NCI-H226 (cell line): ENCODE measurements around the gene C2orf68.
"Not testable (repeated sequence)": the region's sequence is repeated elsewhere in the genome, so short reads cannot be mapped to it uniquely, and the experiment has no call there.

Source experiments
- DNase-seq: peaks from one replicate; pipeline ENCODE4 v3.0.0-alpha.2; 2015

The C2orf68 gene

DNA sequence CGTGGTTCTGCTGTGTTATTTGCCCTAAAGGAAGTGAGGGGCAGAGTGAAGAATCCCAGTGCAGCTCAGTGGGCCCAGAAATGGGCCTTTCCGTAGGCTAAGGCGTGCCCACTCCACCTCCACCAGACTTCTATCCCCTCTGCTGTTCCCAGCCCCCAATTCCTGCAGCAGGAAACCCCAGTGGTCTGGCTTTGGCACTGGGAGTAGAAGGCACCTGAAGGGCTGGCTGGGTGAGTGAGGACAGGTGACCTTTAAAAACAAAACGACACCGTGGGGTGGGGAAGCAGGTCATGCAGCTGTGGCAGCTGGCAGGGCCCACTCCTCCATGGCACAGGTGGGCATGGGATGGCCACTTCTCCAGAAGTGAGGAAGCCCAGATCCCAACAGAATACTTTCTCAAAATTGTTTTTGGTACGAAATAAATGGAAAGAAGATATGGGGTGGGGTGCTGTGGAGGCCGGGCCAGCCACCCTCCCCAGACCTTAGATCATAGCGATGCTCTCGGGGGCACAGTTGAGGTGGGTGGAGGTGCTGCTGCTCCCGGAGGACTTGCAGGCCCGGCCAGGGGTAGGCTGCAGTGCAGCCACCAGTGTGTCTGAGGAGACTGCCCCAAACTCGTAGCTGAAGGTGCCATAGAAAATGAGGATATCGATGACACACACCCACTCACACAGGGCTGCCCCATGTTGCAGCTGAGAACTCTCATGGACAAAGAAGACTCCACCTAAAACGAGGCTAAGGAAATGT lies 13.1 kb downstream of the C2orf68 start:
- no peak for DNase-seq

DNA sequence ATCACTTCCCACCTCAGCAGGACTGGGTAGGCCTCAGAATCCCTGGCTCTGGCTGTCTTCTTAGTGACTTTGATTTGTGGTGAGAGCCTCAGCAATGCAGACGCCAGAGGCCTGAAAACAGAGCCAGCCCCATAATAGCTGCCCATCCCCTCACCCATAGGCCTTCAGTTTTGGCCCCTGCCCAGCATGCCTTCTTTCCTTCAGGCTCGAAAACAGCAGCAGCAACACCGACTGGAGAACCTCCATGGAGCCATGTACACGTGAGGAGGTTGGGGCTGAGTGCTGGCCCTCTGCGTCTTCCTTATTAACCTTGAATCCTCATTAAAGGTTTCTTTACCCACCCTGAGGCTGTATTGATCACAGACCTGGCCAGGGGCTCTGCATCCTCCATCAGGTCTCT lies 14.6 kb downstream of the C2orf68 start:
- DNase-seq = no peak

DNA sequence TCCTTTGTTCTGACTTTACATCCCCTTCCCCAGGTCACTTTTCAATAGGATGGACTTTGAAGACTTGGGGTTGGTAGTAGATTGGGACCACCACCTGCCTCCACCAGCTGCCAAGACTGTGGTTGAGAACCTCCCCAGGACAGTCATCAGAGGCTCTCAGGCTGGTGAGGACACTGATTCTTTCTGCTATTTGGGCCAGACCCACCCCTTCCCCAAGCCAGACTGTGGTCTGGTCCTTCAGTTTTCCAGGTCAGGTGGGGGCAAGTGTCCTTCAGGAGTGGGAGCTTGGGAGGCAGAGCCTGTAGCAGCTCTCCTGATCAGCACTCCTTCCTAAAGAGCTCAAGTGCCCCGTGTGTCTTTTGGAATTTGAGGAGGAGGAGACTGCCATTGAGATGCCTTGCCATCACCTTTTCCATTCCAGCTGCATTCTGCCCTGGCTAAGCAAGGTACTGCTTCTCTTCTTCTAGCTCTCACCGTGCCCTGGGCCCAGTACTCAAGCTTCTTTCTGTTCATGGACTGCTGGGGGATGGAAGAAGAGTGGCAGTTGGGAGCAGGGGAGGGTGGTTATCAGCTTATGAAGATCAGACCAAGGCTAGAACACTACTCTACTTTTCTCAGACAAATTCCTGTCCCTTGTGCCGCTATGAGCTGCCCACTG lies 15.3 kb downstream of the C2orf68 start:
- no peak for DNase-seq

DNA sequence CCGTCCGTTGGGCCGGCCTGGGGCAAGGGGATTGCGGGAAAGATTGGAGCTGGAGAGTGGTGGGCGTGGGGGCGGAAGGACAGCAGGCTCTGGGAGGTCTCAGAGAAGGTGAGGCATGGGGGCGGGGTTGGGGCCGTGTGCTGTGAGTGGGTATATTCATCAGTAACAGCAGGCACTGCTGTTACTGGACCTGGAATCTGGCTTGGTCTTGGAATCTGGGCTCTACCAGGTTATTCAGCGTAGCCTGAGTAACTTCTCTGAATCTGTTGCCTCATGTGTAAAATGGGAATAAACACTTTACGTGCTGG lies 15.9 kb downstream of the C2orf68 start:
- DNase-seq = no peak

DNA sequence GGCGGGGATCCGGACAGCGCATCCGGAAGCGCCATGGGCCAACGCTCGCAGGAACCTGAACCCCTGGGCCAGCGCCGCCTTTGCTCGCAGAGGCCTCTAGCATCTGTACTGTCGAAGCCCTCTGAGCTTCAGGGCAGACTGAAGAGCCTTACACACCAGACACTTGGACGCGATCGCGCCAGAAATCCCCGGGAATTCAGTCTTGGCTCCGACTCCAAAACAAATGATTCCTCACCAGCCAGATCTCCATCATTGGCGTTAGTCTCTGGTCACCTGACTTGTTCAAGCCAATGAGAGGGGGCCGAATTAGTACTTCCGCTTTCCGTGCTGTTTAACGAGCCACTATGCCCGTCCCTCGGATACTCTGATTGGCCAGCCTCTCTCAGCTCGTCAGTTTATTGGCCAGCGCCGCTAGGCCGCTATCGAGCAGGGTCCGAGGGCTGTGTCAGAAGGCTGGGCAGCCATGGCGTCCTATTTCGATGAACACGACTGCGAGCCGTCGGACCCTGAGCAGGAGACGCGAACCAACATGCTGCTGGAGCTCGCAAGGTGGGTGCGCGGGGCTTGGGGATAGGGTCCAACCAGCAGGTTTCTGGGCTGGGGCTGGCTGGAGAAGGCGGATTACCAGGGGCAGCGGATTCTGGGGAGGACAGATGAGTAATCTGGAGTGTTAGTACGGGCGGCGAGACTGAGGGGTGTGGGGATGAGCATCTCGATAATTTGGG lies 16.4 kb downstream of the C2orf68 start, which contains the start of gene RNF181:
Gene RNF181 (plus strand): TSS at position 445 of the 725 bp plus-strand sequence. CDS start 19 bp downstream, at position 464.
- DNase-seq = peak; percentile 99

DNA sequence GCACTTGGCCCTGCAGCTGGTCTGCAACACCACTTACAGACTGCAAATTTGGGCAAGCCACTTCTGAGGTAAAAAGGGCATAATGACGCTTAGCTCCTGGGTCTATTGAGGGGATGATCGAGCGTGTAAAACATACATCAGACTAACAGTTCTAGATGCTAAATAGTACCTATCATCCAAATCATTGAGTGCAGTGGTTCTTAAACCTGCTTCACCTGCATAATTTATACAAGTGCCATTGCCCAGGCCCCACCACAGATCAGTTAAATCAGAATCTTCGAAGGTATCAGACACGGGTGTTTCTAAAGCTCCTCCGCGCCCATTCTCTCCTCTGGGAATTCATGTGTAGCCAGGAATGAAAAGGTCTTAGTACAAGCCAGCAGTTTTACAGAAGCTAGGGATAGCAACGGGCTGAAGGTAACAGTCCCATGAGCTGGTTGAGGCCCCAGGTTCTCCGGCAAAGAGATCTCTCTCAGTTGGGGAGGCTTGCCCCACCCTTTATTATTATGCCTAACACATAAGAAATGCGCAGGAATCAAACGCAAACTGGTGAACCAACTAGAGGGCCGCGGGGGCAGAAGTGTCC lies 17.1 kb downstream of the C2orf68 start:
- DNase-seq = no peak

DNA sequence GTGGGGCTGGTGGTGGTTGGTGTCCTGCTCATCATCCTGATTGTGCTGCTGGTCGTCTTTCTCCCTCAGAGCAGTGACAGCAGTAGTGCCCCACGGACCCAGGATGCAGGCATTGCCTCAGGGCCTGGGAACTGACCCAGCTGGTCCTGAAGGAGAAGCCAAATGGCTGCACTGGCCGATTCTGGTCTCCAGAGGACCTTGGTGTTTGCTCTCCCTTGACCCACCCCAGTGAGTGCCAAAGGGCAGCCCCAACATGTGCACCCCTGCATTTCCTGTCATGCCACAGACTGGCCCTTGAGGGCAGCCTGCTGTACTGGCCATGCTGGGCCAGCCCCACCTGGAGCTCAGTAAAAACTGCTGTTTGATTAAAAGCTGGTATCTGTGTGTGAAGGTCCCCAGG lies 18.8 kb downstream of the C2orf68 start:
- DNase-seq = no peak

DNA sequence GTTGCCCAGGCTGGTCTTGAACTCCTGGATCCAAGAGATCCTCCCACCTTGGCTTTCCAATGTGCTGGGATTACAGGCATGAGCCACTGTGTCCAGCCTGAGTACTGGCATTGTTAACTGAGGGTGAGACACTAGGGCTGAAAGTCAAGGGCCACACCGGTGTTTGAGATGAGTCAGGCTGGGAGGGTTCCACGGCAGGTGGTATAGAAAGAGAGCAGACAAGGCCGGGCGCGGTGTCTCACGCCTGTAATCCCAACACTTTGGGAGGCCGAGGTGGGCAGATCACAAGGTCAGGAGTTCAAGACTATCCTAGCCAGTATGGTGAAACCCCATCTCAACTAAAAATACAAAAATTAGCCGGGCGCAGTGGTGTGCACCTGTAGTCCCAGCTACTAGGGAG lies 19.6 kb downstream of the C2orf68 start:
- not testable (repeated sequence) for DNase-seq

DNA sequence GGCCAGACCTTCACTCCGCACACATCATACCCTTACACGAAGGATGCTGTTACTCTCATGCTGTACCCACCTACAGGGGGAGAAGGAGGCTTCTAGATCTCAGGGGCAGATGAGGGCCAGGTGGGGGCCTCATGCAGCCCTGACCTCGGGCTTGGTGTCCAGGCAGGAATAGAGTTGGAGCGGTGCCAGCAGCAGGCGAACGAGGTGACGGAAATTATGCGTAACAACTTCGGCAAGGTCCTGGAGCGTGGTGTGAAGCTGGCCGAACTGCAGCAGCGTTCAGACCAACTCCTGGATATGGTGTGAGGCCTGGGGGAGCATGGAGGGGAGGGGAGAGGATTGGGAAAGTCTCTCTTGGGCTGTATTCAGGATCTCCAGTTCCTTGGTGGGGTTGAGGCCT lies 20.3 kb downstream of the C2orf68 start:
- DNase-seq = no peak

DNA sequence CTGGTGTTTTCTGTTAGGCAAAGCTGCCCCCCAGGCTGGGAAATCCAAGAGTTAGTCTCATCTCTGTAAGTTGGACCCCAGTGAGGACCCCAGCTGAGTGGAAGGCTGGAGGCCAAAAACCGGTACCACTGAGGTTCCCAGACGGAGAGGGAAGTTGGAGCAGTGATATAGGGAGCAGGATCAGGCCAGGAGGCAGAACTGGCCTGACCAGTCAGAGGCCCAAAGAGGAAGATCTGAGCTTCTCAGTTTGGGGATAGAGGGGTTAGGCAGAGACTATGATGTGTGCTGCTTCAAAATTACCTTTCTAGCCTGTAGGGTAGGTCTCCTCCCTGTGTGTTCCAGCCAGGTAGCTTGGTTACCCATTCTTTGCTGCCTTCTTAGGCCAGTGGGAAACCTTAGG lies 20.9 kb downstream of the C2orf68 start:
- no peak for DNase-seq

DNA sequence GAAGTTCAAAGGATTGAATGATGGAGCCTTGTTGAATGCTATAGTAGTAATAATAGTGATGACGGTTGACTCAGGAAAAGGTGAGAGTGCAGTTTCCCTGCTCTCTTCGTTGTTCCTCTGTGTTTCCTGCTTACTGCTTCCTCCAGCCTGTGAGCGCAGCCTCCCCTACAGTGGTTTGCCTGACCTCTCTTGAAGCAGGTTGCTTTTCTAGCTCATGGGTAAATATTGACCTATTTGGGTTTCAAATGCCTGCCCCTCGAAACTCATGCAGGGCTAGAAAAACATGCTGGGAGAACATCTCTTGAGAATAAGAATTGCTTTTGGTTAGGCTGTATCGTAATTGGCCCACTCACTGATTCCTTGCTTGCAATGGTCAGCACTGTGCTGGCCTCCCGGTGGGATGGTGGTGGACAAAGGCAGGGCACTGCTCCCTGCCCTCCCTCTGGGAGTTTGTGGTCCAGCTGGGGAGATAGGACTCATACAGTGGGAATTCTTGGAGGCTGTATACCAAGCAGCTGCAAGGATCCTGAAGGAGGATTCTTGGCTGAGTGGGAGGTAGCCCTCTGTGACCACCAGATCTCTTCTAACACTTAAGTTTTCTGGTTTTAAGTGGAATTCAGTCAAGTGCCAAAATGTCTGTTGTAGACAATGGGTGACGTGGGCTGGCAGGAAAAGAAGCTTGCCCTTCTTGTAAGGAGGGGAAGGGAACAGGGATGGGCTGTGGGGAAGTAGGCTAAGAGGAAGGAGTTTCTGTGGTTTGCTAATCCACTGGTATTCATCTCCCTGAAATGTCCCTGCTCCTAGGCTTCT lies 21.7 kb downstream of the C2orf68 start:
- DNase-seq = peak; percentile 94

DNA sequence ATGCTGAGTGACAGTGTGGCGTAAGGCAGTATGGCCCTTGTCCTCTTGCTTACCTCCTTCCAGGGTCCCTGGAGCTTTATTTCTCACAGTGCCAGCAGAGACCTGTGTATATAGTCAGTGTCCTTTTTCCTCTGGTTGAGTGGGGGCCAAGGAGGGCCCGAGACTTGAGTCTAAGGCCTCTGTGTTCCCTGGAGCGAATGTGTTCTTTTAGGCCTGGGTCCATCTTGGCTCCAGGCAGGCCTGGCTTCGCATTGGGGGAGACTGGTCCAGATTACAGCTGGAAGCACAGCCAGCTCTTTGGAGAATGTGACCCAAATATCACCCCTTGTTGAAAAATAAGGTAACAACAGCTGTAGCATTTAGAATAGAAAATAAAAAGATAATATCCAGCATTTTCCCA lies 22.7 kb downstream of the C2orf68 start:
- DNase-seq = no peak

DNA sequence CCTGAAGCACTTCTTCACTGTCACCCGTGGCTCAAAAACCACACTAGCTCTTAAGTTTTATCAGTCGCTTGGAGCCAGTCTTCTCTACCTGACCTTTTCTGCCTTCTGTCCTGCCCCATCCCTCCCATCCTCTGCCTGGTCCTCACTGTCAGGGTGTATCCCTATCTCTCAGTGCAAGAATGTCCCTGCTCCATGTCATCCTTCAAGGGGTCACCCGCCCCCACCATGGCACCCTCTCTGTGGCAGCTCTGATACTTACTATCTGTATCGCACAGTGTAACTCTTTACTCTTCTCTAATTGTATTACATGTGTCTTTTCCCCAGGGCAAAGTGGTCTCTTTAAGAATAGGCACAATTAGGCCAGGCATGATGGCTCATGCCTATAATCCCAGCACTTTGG lies 23.2 kb downstream of the C2orf68 start:
- DNase-seq = no peak

DNA sequence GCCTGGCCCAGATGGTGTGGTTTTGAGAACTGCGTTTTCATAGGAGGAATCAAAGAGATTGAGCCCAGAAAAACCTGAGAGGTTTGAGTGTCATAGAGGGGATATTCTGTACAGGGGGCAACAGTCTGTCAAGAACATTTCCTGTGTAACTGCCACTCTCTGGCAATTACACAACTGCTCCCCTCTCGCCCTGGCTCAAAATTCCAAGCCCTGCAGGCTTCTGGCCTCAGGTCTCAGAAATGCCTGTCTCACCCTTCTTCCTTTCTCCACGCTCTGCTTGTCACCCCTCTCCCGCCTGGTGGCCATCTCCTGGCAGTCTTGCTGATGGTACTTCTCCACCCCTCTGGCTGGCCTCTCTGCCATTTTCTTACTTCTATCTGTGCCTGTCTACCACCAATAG lies 23.6 kb downstream of the C2orf68 start:
- no peak for DNase-seq

DNA sequence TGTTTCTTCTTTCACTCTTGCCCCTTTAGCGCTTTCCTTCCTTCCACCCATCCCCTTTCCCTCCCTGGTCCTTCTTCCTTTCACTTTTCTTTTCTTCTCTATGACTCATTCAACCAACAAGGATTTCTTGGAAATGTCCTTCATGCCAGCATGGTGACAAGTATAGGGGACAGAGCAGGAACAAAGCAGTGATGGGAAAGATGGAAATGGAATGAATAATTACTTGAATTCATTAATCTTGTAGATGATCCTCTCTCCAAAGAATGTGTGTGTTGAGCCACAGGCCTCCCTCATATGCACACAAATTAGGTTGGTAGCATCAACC lies 26.1 kb downstream of the C2orf68 start:
- no peak for DNase-seq

DNA sequence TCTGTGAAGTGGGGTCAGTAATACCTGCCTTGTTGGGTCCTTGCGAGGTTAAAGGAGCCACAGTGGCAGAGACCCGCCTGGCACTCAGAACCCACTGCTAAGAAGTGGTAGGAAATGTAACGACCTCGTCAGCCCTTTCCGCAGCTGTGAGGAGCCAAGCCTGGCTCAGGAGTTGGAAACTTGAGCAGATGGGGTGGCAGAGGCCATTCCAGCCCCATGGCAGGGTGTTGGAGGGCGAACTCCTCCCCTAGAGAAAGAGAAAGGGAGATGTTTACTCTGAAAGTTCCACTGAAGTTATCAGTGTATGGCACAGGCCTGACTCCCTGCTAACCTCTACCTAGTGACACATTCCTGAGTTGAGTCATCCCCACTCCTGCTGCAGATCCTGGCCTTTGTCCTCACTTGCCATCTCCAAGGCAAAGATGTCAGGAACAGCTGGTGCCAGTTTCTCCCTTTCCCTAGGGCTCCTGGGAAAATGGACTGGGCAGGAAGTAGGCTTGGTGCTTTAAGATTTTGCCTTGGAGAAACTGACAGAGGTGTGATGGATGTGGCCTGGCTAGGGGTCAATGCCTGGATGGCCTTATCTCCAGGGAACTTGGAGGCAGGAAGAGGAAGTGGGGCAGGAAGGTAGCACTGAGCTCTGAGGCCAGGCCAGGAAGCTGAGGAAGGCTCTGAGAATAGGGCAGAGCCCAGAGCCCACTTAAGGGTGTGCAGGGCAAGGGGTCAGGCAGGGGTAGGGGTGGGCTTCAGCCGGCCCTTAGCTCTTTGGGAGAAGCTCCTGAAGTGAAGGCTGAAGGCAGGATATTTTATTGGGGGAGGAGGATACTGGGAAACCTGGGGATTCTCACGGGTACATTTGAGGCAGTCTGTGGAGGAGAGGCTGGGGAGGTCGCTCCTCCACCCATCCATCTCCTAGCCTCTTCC lies 26.7 kb downstream of the C2orf68 start:
- DNase-seq = peak; percentile 73

DNA sequence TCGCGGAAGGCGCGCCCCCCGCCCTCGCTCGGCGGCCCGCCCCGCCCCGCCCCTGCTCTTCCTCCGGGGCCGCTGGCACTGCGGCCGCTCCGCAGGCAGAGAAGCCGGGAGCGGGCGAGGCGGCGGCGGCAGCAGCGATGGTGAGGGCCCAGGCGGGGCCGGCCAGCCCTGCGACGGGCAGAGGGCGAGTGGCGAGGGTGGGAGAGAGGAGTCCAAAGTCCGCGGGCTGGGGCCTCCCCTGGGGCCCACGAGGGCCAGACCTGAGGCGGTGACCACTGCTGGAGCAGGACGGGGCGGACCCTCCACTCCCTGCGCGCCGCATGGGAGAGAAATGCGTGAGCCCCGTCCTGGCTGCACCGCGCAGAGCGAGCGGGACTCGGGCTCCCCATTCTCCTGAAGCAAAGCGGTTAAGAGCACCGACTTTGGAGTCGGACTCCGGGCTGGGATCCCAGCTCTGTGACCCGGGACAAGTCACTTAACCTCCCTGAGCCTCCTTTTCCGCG lies 27.5 kb downstream of the C2orf68 start, which contains the start of gene VAMP5:
Gene VAMP5 (plus strand): TSS at position 78 of the 503 bp plus-strand sequence. CDS start 60 bp downstream, at position 138.
- no peak for DNase-seq

DNA sequence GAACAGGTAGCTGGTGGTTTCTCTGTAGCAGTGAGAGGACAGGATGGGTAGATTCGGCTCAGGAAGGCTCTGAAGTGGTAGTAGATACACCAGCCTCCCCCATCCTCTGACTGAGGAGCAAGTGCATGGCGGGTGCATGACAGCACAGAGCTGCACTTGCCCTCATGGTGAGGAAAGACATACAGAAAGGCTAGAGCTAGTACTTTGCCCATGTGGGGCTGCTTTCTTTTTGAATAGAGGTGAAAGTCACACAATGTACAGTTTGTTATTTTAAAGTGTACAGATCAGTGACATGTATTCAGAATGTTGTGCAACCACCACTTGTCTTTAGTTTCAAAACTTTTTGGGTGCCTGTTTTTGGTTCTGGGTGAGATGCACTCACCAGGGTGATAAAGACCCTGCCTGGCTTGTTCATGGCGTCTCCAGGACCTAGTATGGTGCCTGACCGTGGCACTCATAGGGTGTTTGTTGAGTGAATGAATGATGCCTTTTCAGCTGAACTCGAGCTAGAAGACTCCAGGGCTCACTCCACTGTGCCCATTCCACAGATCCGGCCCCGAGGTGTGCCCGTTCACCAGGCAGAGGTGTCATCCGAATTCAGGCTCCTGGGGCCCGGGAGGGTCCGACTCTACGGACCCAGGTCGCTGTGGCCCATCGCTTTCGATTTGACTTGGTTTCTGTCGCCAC lies 28.1 kb downstream of the C2orf68 start:
- DNase-seq = no peak

DNA sequence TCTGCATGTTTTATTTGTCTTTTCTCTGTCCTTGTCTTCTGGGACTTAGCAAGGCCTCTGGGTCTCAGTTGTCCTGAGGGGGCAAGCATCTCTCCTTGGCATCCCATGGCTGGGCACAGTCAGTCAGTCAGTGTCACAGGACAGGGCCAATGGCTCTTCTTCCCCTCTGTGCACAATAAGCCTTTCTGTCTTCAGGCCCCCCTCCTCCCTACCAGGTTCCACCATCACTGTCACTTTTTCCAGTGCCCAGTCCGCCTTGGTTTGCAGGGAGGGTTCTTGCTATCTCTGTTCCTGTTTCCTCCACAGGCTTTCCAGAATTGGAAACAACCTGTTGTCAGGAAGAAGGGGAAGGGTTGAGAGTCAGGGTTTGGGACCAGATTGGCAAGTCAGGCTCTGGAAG lies 29.4 kb downstream of the C2orf68 start:
- no peak for DNase-seq

DNA sequence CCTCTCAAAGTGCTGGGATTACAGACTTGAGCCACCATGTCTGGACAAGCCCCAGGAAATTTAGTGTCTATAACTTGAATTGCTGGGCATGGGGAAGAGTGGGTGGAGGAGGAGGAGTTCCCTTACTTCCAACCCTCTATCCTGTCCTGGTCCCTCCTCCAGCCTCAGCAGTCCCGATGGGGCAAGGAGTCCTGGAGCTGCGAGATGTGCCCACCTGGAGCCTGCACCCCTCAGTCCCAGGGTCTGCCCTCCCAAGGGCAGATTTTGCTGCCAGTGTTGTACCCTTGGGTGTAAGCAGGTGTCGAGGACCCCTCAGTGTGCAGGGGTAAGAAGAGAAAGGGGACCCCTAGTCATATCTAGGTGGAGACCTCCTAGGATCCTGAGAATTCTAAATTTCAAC lies 31.7 kb downstream of the C2orf68 start:
- no peak for DNase-seq
